Measurements from ENCODE around the gene DOCK6. TPM values are rescaled to one million over a fixed set of nuclear protein-coding genes. Genes with fewer than 3 reads are reported as not detected.

Gene DOCK6
- polyA plus RNA-seq, 1 donor: 49.3 TPM

DNA sequence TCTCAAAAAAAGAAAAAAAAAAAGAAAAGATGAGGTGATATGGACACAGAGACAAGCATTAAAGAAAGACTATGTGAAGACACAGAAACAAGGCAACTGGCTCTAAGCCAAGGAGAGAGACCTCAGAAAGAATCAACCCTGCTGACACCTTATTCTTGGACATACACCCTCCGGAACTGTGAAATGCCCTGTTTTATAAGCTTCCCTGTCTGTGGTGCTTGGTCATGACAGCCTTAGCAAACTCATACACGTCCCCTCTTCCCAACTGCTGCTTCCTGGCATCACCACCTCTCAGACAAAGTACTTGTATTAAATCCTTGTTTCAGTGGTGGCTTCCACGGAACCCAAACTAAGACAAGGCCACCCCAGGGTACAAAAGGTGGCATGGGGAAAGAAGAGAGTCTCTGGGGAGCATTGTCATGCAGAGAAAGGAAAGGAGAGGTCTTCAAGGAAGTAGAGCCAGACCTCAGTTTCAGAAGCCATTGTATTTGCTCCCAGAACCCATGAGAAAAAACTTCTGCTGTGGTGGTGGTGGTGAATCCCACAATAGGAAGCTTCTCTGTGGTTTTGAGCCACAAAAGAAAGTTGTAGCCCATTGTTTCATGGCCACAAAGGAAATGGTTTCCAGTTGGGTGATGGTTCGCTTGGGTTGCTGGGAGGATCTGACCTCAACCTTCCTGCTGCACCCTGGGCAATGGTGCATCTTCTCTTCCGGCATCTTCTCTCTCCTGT lies 17.3 kb upstream of the DOCK6 start:
- DNase-seq: no peak

DNA sequence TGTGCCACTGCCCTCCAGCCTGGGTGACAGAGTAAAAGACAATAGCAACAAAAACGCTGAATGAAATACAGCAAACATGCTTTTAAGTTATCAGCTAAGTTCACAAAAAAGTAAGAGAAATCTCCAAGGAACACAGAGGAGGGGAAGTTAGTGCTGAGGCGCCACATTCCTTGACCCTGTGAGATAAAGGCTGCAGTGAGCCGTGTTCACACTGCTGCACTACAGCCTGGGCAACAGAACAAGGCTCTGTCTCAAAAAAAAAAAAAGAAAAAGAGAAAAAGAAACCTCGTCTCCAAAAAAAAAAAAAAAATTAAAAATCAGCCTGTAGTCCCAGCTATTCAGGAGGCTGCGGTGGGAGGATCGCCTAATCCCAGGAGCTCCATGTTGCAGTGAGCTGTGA lies 16.3 kb upstream of the DOCK6 start:
- DNase-seq: no peak

DNA sequence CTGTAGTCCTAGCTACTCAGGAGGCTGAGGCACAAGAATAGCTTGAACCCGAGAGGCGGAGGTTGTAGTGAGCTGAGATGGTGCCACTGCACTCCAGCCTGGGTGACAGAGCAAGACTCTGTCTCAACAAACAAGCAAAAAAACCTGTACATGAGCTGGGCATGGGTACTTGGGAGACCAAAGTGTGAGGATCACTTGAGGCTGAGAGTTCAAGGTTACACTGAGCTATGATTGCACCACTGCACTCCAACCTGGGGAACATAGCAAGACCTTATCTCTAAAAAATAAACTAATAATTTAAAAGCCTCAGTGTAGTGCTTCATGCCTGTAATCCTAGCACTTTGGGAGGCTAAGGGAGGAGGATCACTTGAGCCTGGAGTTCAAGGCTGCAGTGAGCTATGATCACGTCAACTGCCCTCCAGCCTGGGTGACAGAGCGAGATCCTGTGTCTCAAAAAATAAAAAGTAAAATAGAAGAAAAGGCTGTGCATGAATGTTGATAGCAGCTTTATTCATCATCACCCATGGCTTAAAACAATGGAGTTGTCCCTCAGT lies 12.3 kb upstream of the DOCK6 start:
- no peak for DNase-seq

DNA sequence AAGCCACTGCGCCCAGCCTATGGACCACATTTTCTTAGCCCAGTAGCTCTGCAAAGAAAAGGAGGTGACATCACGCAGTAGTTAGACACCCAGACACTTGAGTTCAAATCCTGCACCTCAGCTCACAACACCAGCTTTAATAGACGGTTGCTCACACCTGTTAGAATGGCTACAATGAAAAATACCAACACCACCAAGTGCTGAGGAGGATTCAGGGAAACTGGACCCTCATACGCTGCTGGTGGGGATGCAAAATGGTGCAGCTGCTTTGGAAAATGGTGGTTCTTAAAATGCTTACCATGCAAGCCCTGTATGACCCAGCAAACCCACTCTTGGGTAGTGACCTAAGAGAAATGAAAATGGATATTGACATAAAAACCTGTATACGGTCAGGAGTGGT lies 11.7 kb upstream of the DOCK6 start:
- DNase-seq: no peak

DNA sequence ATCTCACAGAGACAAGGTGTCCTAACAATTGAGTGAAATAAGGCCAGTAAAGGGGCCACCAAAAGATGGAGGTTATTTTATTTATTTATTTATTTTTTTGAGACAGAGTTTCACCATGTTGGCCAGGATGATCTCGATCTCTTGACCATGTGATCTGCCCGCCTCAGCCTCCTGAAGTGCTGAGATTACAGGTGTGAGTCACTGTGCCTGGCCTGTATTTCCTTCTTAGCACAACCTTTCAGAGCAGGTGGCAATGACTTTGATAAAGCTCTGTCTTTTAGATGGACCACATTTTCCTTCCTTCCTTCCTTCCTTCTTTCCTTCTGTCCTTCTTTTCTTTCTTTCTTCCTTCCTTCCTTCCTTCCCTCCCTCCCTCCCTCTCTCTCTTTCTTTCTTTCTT lies 11.0 kb upstream of the DOCK6 start:
- DNase-seq: no peak

DNA sequence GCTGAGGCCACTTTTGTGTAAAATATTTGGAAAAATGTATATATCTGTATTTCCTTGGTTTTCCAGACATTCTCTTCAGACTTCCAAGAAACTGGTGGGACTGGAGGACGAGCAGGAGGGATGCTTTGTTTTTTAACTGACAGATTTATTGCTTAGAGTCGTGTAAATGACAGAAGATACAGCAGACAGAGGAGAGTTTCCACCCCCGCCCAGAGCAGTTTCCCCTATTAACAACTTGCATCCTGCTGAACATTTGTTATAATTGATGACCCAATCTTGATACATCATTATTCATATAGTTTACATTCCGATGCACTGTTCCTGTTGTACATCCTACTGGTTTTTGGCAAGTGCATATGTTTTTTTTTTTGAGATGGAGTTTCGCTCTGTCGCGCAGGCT lies 7.1 kb upstream of the DOCK6 start:
- no peak for DNase-seq

DNA sequence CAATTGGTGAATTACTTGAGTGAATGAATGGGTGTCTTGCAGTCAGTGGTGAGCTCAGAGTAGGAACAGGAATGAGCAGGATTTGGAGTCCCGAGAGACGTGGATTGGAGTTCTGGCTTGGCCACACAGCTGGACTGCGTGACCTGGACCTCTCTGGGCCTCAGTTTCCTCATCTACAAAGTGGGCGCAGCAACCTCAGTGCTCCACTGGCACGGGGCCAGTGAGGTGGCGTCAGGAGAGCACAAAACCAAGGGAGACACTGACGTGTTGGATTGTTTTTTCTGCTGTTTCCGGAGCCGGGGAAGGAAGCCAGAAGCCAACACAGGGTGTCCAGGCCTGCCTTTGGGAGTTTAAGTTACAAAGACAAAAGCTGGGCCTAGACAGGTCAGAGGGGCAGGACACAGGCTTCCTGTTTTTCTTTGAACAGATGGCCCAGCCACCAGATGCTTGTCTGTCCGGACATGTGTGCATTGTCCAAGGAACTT lies 6.5 kb upstream of the DOCK6 start:
- DNase-seq: peak; percentile 82

DNA sequence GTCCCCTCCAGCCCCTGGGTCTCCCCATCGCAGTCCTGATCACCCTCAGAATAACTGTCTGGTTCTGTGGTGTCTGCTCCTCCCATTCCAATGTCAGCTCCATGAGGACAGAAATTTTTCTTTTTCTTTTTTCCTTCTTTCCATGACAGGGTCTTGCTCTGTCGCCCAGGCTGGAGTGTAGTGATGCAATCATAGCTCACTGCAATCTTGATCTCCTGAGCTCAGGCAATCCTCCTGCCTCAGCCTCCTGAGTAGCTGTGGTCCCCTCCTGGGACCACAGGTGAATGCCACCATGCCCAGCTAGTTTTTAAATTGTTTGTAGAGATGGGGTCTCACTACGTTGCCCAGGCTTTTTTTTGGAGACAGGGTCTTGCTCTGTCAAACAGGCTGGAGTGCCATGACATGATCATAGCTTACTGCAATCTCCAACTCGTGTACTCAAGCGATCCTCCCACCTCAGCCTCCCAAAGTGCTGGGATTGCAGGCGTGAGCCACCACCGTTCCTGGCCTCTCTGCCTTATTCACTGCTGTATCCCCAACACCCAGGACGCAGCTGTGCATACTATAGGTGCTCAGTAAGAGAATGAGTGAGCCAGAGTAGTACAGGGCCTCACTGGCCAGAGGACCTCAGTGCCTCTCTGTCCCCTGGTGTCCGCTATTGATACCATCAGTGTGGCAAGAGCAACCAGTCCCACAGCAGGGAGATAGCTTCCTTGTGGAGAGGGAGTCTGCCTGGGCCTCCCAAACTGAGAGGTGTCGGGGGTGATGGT lies 5.2 kb upstream of the DOCK6 start:
- DNase-seq: no peak

DNA sequence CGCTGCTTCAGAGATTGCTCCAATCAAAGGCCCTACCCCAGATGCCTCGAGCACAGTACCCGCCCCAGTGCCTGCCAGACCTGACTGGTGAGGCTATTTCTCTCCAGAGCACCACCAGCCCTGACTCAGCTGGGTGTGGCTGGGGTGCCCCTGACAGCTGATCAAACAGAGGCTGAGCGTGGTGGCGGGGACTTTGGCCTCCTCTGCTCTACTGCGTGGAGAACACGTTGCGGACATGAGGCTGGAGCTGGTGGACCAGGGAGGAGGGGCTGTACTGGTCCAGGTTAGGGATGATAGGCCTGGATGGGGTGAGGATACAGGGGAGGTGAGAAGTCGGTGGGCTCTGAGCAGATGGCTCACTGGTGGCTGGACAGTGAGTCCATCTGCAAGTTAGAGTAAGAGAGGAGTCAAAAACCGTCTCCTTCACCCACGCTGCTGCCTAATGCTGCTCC lies 3.5 kb upstream of the DOCK6 start:
- no peak for DNase-seq

DNA sequence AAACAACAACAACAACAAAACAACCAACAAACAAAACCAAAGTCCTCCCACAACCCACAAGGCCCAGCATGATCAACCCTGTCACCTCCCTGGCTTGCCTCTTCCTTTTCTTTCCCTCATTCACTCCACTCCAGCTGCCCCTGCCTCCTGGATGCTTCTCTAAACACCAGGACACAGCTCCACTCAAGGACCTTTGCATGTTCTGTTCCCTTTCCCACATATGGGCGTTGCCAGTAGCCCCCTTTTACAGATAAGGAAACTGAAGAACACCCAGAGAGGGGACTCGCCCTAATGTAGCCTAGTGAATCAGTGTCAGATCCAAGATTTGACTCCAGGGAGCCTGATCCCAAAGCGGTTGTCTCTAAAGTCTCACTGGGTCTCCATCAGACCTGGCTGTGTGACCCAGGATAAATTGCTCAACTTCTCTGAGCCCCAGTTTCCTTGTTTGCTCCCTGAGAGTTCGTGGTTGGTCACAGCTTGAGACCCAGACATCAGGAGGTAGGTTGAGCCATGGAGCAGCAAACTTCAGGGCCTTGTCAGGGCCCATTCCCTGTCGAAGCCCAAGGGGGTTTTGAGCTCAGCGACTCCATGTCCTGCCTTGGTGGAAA lies 3.0 kb upstream of the DOCK6 start:
- DNase-seq: no peak

DNA sequence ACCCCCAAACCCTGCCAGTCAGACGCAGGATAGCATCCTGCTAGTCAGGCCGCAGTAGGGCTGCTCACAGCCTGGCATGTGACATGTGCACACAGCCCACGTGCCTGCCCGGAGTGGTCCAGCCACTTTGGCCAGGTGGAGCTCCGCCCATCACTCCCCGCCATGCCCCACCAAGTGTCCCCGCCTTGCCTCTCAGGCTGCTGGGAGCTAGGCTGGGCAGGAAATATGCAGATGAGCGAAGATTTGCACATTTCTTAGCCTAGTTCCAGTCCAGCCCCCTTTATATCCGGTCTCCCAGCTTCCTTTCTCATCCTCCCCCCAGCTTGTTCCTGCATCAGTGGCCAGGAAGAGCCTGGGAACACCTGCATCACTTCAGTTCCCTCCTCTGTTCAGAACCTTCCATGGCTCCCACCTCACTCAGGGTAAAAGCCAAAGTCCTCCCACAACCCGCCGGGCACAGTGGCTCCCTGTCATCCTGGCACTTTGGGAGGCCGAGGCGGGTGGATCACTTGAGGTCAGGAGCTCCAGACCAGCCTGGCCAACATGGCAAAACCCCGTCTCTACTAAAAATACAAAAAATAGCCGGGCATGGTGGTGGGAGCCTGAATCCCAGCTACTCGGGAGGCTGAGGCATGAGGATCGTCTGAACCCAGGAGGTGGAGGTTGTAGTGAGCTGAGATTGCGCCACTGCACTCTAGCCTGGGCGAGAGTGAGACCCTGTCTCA lies 2.3 kb upstream of the DOCK6 start:
- DNase-seq: peak; percentile 66

DNA sequence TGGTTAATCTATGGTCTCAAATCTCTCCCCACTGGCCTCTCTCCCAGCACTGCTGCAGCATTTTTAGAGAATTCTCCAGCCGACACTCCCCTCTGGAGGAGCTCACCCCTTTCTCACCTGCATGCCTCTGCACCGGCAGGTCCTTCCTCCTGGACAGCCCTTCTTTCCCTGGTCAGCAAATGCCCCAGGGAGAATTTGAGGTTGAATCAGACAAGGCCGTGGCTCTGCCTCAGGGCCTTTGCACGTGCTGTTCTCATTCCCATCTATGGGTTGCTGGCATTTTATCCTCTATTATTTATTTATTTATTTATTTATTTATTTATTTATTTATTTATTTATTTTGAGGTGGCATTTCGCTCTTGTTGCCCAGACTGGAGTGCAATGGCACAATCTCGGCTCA lies 1.4 kb upstream of the DOCK6 start:
- DNase-seq: no peak

DNA sequence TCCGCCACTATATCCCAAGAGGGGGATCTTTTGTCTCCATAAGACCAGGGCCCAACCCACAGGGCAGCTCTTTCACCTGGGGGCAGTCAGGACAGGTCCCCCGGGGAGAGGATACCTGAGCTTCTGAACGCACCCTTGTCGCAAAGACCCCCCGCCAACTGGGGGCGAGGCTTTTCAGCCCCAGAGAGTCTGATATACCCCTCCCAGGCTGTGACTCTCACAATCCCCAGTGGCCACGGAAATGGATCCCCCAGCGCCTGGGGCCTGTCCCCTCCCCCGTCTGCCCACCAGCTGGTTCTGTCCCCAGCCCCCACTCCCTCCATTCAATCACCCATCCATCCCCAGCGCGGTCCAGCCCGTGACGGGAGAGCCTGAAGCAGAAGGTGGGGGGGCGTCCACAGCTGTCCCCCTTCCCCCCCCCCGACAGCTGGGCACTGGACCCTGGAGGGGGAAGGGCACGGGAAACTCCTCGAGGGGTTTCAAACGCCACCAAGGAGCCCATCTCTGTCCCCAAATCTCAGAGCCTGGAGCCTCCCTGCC lies 823 bp downstream of the DOCK6 start:
- peak; percentile 48 for DNase-seq

DNA sequence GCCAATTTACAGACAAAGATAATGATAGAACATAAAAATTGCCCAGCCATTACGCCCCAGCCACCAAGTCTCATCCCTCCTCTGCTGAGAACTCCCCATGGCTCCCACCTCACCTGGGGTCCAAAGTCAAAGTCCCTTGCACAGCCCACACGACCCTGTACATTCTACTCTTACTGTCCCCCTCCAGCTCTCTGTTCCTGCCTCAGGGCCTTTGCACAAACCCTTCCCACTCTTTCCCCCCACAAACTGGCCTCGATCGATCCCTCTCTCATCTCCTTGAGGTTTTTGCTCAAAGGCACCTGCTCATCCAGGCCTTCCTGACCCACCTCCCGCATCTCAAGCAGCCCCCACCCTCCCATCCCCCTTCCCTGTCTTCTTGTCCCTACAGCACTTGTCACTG lies 1.3 kb downstream of the DOCK6 start:
- DNase-seq: no peak

DNA sequence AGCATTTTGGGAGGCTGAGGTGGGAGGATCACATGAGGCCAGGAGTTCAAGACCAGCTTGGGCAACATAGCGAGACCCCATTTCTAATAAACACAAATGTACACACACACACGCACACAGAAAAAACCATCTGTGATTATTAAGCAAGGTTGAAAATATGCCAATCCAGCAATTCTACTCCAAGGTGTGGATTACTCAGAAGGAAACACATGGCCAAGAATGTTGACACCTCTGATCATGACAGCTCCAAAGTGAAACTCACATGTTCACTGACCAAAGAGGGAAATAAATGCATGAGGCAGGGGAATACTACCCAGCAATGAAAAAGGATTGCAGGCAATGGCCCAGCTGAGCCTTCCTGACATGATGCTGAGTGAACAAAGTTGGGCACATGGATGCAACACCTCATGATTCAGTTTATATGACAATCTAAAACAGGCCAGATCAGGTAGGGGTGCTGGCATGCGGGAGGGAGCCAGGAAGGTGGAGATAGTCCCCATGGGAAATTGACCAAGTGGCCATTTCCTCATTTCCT lies 4.4 kb downstream of the DOCK6 start:
- no peak for DNase-seq

DNA sequence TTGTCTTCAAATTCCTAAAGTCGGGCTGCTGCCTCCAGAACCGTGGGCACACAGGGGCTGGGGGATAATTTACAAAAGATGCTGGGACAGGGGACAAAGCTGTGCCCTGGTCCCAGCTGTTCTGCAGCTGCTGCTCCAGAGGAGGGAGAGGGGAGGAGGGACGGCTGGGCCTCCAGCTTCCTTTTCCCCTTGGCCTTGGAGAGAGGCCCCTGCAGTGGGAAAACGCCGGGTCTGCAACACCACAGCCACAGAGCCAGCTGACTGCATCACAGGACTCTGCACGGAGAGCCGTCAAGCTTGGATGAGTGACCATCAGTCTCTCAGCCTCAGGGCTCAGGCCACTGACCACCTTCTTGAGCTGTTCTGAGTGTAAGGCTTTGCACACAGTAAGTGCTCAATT lies 6.1 kb downstream of the DOCK6 start:
- peak; percentile 74 for DNase-seq

DNA sequence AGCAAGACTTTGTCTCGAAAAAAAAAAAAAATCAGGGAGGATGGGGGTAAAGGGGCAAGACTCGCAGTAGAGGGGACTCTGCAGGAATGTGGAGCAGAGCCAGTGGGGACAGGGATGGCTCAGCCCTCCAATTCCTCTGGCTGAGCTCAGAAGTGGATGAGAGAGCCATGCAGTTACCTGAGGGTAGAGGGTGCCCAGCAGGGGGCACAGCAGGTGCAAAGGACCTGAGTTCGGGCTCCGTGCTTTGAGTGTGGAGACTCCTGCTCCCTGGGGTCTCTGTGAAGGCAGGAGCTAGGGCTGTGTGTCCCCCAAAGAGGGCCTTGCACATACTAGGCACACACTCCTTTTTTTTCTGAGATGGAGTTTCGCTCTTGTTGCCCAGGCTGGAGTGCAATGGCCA lies 7.7 kb downstream of the DOCK6 start:
- no peak for DNase-seq

DNA sequence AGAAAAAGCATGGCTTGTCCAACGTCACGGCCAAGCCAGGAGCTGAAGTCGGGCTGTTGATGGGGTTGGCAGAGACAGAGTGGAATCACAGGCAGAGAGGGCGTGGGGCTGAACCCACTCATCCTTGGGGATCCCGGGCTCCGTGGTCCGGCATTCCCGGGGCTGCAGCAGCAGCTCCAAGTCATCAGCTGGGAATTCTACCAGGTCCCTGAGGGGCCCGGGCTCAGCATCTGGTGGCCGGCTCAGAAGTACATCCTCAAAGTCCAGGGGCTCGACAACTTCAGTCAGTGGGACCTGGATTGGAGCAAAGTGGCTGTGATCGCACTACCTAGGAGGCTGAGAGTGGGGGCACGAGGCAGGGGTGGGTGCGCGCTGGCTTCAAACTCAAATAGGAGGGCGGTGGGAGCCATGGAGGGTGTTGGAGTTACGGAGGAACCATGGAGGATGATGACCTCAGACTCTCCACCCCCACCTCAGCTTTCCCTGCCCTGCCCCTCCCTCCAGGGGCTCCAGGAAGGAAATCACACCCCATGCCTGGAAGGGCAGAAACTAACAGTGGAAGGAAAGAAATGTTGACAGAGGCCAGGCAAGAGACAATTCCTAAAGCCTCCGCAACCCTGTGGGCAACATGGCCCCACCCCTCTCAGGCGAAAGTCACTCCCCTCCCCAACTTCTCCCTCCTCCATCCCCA lies 9.5 kb downstream of the DOCK6 start:
- DNase-seq: no peak

DNA sequence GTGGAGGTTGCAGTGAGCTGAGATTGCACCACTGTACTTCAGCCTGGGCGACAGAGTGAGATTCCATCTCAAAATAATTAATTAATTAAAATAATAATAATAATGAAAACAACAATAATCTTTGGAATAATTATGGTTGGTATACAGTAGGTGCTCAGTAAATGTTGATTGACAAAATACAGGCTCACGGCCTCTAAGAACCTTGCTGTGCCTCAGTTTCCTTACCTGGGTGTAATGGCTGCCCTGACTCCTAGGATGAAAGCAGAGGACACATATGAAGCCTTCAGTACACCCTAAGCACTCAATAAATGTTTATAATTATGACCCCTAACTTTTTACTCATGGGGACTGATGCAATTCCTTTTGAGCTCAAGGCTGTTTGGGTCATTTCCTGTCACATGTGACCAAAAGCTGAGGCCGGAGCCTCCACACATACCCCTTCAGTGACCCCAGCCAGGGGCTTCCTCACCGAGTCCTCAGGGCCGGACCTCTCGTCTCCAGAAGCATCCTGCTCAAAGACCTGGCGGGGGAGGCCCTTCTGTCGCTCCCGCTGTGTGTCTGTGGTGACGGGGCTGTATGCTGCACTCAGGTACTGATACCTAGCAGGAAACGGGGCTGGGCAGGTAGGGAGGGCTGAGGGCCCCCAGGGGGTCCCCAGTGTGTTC lies 10.5 kb downstream of the DOCK6 start:
- no peak for DNase-seq

DNA sequence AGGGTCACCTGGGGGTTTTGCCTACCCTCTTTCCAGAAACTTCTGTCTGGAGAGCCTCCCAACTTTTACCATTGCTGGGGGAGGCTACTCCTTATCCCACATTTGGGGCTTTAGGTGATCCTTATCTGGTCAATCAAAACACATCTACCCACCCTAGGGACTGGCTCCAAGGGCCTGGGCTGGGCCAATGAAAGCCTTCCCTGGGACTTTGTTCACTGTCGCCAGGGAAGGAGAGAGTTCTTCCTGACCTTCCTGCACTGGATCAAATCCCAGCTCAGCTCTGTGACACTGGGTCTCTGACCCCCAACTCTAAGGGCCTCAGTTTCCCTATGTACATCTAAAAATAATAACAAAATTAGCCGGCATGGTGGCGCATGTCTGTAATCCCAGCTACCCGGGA lies 11.1 kb downstream of the DOCK6 start:
- DNase-seq: no peak
